Measurements from ENCODE around the gene SLC47A1.

Gene SLC47A1

DNA sequence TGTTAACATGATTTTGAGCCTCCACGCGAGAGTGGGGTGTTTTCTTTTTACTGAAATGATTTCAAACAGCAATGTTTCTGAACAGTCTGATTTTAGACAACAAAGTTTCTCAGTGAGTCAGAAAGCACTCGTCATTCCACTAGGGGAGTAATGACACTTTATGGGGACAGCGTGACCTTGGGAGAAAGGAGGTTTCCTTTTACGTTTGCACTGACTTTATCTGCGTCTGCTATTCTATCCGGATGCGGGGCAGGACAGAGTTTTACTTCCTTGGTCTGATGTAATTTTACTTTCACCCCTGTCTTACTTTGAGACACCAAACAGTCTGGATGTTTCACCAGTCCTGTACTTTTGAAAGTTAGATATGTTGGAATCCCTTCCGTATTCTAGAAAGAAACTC, 20.7 kb downstream of the SLC47A1 start:
- in situ Hi-C loops (cut with HindIII; ENCODE audit: low sequenced_read_pairs) = no loop called here
- TF ChIP-seq CTCF (IDR thresholded peaks at IDR 0.05; ENCODE audit: low read depth, low read length, missing control alignments) = no peak
- DNase-seq (ENCODE audit: low read depth) = no peak
- H3K4me3 ChIP-seq (ENCODE audit: low read depth, low read length) = no peak overlapping the region

DNA sequence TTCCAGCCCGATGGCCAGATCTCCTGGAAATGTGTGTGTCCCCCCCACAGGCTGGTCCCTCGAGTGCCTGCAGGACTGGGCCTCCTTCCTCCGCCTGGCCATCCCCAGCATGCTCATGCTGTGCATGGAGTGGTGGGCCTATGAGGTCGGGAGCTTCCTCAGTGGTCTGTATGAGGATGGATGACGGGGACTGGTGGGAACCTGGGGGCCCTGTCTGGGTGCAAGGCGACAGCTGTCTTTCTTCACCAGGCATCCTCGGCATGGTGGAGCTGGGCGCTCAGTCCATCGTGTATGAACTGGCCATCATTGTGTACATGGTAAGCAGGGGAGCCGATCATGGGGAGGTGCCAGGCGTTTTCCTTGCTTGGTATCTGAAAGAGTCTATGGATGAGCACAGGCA, 22.1 kb downstream of the SLC47A1 start:
- TF ChIP-seq CTCF (IDR thresholded peaks at IDR 0.05; ENCODE audit: low read depth, low read length, missing control alignments) = no peak
- in situ Hi-C loops (cut with HindIII; ENCODE audit: low sequenced_read_pairs) = no loop called here
- no peak overlapping the region for H3K4me3 ChIP-seq (ENCODE audit: low read depth, low read length)
- DNase-seq (ENCODE audit: low read depth) = no peak

DNA sequence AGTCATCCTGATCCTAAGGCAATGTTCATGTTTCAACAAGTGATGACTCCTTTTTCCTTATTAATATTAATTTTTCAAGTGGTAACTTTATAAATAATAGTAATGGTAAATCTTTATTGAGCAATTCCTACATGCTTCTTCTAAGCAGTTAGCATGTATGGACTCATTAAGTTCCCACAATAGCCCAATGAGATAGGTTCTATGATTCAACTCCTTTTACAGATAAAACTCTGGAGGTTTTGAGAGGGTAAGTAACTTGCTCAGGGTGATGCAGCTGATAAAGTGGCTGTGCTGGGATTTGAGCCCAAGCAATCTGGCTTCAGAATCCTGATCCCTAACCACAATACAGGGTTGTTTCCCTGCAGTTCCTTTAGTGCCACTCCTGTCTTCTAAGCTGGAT, 25.3 kb downstream of the SLC47A1 start:
- no peak for DNase-seq (ENCODE audit: low read depth)
- in situ Hi-C loops (cut with HindIII; ENCODE audit: low sequenced_read_pairs) = no loop called here
- TF ChIP-seq CTCF (IDR thresholded peaks at IDR 0.05; ENCODE audit: low read depth, low read length, missing control alignments) = no peak
- no peak overlapping the region for H3K4me3 ChIP-seq (ENCODE audit: low read depth, low read length)

DNA sequence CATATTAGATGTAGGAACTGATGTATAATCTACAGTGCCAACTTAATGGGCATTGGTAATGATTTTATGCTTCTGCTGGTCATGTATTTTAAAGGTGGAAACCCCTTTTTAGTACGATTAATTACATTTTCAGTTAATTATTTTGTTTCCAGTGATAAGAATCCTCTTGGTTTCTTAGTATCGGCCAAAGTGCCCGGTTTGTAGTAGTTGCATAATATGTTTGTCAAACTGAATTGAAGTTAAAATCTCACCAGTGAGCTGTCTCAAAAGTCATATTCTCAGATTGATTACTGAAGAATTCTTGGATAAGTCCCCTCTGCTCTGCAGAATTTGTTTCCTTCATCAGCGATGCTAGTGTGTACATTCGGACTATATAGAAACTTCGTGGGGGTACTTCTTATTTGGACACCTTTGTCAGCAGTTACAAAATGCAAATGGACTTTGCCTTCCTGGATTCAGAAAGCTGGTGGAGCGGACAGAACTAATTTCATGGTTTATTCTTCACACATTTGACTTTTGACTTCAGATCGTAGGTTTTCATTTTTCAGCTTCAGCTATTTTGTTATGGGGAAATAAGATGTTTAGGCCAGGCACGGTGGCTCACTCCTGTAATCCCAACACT, 28.2 kb downstream of the SLC47A1 start:
- DNase-seq (ENCODE audit: low read depth) = no peak
- in situ Hi-C loops (cut with HindIII; ENCODE audit: low sequenced_read_pairs) = no loop called here
- TF ChIP-seq CTCF (IDR thresholded peaks at IDR 0.05; ENCODE audit: low read depth, low read length, missing control alignments) = no peak
- H3K4me3 ChIP-seq (ENCODE audit: low read depth, low read length) = no peak overlapping the region

GRCh38 chr17:19565817-19566575, 32.3 kb downstream of the SLC47A1 start:
- H3K4me3 ChIP-seq (ENCODE audit: low read depth, low read length) = no peak overlapping the region
- DNase-seq (ENCODE audit: low read depth) = no peak
- TF ChIP-seq CTCF (IDR thresholded peaks at IDR 0.05; ENCODE audit: low read depth, low read length, missing control alignments) = no peak
- in situ Hi-C loops (cut with HindIII; ENCODE audit: low sequenced_read_pairs) = no loop called here

GRCh38 chr17:19567216-19568015, 33.8 kb downstream of the SLC47A1 start:
- in situ Hi-C loops (cut with HindIII; ENCODE audit: low sequenced_read_pairs) = no loop called here
- TF ChIP-seq CTCF (IDR thresholded peaks at IDR 0.05; ENCODE audit: low read depth, low read length, missing control alignments) = no peak
- no peak for DNase-seq (ENCODE audit: low read depth)
- H3K4me3 ChIP-seq (ENCODE audit: low read depth, low read length) = no peak overlapping the region
